HepG2 (cell line): ENCODE data around the gene AAR2. TPM values are rescaled to one million over a fixed set of nuclear protein-coding genes. Genes with fewer than 3 reads are reported as not detected.

Experiments
- ATAC-seq: fragments of 200-7000 bp; cut with Tn5 transposase; 3 replicates; pipeline ENCODE4 v1.9.1; 2020; ENCODE audit warnings: mild to moderate bottlenecking, moderate library complexity
- BruUV-seq: library from RNA; stranded (reverse); fragments of 400-500 nt; replicated peaks from 2 replicates; lab custom pipeline; 2021; lab: Mats Ljungman, UMichigan
- CTCF ChIA-PET: fragments of 300-600 bp; formaldehyde crosslinking; extraction: SDS; loops from one replicate; lab custom pipeline; 2021; ENCODE audit warnings: low total read pairs, inconsistent platforms, low intra/inter-chr PET ratio; lab: Yijun Ruan, JAX
- POLR2A ChIA-PET: fragments of 350-600 bp; sonication (Branson Sonifier 250); formaldehyde crosslinking; loops from one replicate; lab custom pipeline; 2020; ENCODE audit warnings: antibody characterized with exemption, inconsistent platforms; lab: Yijun Ruan, JAX
- DNase-seq: peaks from one replicate; pipeline ENCODE4 v3.0.0-alpha.2; 2015; ENCODE audit warnings: low spot score
- FAIRE-seq: peaks from 3 replicates; lab custom pipeline; 2011; peaks lifted over from hg19 to GRCh38; lab: Jason Lieb, UNC
- H2AFZ ChIP-seq: one replicate; pipeline ENCODE4 v1.6.1; 2011; ENCODE audit warnings: low read length, inconsistent platforms
- H3K27ac ChIP-seq: fragments of 300-600 bp; 3 replicates; pipeline ENCODE4 v1.8.0; 2011; ENCODE audit warnings: mixed run types, mild to moderate bottlenecking, mixed read lengths, low read length, inconsistent platforms; ENCODE audit not compliant: insufficient read depth; ENCODE audit errors: extremely low read length
- H3K27me3 ChIP-seq, 2 experiments: fragments of 200-600 bp in 1 of 2; 2 replicates in 1 of 2; 3 replicates in 1 of 2; pipeline versions ENCODE4 v1.6.0 to v1.8.0; 2011; ENCODE audit warnings: low read length in 2 of 2, mild to moderate bottlenecking in 2 of 2, moderate library complexity in 2 of 2, inconsistent platforms in 1 of 2; ENCODE audit not compliant: insufficient read depth in 2 of 2, control insufficient read depth in 1 of 2
- H3K36me3 ChIP-seq, 2 experiments: fragments of 200-600 bp in 1 of 2; replicated peaks in 1 of 2; 2 replicates in 1 of 2; 3 replicates in 1 of 2; pipeline versions ENCODE4 v1.5.1 to v1.8.0; 2011; ENCODE audit warnings: low read length in 2 of 2, inconsistent platforms in 1 of 2; ENCODE audit not compliant: insufficient read depth in 2 of 2, control insufficient read depth in 1 of 2
- H3K4me1 ChIP-seq: 2 replicates; pipeline ENCODE4 v1.5.1; 2012; ENCODE audit warnings: low read length, inconsistent platforms; ENCODE audit not compliant: insufficient read depth
- H3K4me2 ChIP-seq: 2 replicates; pipeline ENCODE4 v1.6.0; 2011; ENCODE audit warnings: low read depth, low read length, inconsistent platforms
- H3K4me3 ChIP-seq, 3 experiments: fragments of 200-600 bp in 1 of 3; sonication (generic), shearing (Covaris generic) in 1 of 3; replicated peaks in 1 of 3; 2 replicates each; pipeline ENCODE4 v1.5.1; 2011 to 2016; ENCODE audit warnings: low read length in 3 of 3, inconsistent platforms in 2 of 3, low read depth in 2 of 3, mild to moderate bottlenecking in 2 of 3, control low read depth in 1 of 3, mixed read lengths in 1 of 3; ENCODE audit not compliant: insufficient read depth in 1 of 3
- H3K79me2 ChIP-seq: one replicate; pipeline ENCODE4 v1.6.1; 2011; ENCODE audit warnings: low read length, inconsistent platforms; ENCODE audit not compliant: insufficient read depth
- H3K9ac ChIP-seq: 2 replicates; pipeline ENCODE4 v1.6.0; 2011; ENCODE audit warnings: mild to moderate bottlenecking, low read depth, low read length, inconsistent platforms; ENCODE audit not compliant: insufficient read depth
- H3K9me3 ChIP-seq: 2 replicates; pipeline ENCODE4 v1.5.1; 2012; ENCODE audit warnings: mild to moderate bottlenecking, low read length
- H4K20me1 ChIP-seq: 2 replicates; pipeline ENCODE4 v1.6.0; 2011; ENCODE audit warnings: inconsistent platforms, mild to moderate bottlenecking, low read length, moderate library complexity; ENCODE audit not compliant: insufficient read depth
- CBX1 ChIP-seq: IDR thresholded peaks from one replicate; pipeline ENCODE4 v1.6.1; 2016; ENCODE audit warnings: antibody characterized with exemption, low read depth
- ELF1 ChIP-seq: sonication (generic); formaldehyde crosslinking; IDR thresholded peaks from 2 replicates; pipeline ENCODE4 v1.4.0; 2020; ENCODE audit warnings: missing genetic modification reagents
- FOXC1 ChIP-seq: sonication (generic); formaldehyde crosslinking; IDR thresholded peaks from 2 replicates; pipeline ENCODE4 v1.8.0; 2022; ENCODE audit warnings: mild to moderate bottlenecking, missing genetic modification reagents, borderline replicate concordance
- HDAC1 ChIP-seq: sonication (generic); formaldehyde crosslinking; IDR thresholded peaks from 2 replicates; pipeline ENCODE4 v1.5.1; 2020; ENCODE audit warnings: mild to moderate bottlenecking, missing genetic modification reagents
- MAFK ChIP-seq, 2 experiments: IDR thresholded peaks in 1 of 2; conservative IDR thresholded peaks in 1 of 2; 2 replicates each; pipeline ENCODE4 v1.6.1; 2011; ENCODE audit warnings: improper control_type of control experiment in 2 of 2, low read length in 2 of 2
- MED13 ChIP-seq: sonication (generic); formaldehyde crosslinking; IDR thresholded peaks from 2 replicates; pipeline ENCODE4 v1.5.0; 2020; ENCODE audit warnings: missing genetic modification reagents
- MZF1 ChIP-seq: sonication (generic); formaldehyde crosslinking; IDR thresholded peaks from 2 replicates; pipeline ENCODE4 v1.8.1; 2023; ENCODE audit warnings: mild to moderate bottlenecking, missing genetic modification reagents, borderline replicate concordance
- NFATC3 ChIP-seq: sonication (generic); formaldehyde crosslinking; IDR thresholded peaks from 2 replicates; pipeline ENCODE4 v1.5.1; 2020; ENCODE audit warnings: mild to moderate bottlenecking, missing genetic modification reagents
- NFIC ChIP-seq: IDR thresholded peaks from 2 replicates; pipeline ENCODE4 v1.6.1; 2012; ENCODE audit warnings: mild to moderate bottlenecking, low read length, inconsistent platforms
- REL ChIP-seq: sonication (generic); formaldehyde crosslinking; conservative IDR thresholded peaks from 2 replicates; pipeline ENCODE4 v1.8.0; 2022; ENCODE audit warnings: mild to moderate bottlenecking, missing genetic modification reagents, moderate library complexity
- SATB2 ChIP-seq: sonication (generic); formaldehyde crosslinking; IDR thresholded peaks from 2 replicates; pipeline ENCODE4 v1.5.0; 2020; ENCODE audit warnings: missing genetic modification reagents
- TBX2 ChIP-seq: sonication (generic); formaldehyde crosslinking; IDR thresholded peaks from 2 replicates; pipeline ENCODE4 v1.5.0; 2020; ENCODE audit warnings: missing genetic modification reagents, mild to moderate bottlenecking, borderline replicate concordance
- WIZ ChIP-seq: sonication (generic); formaldehyde crosslinking; IDR thresholded peaks from 2 replicates; pipeline ENCODE4 v1.5.1; 2020; ENCODE audit warnings: mild to moderate bottlenecking, missing genetic modification reagents
- ZSCAN31 ChIP-seq: sonication (generic); formaldehyde crosslinking; IDR thresholded peaks from 2 replicates; pipeline ENCODE4 v1.5.0; 2020; ENCODE audit warnings: low read depth, mild to moderate bottlenecking, missing genetic modification reagents
- ZSCAN9 ChIP-seq: IDR thresholded peaks from 2 replicates; pipeline ENCODE4 v1.6.1; 2016; ENCODE audit warnings: borderline replicate concordance
- WGBS: methylation state at CpG from one replicate; pipeline ENCODE4 v1.1.6; 2017; ENCODE audit warnings: low lambda C conversion rate; 5-methylcytosine and 5-hydroxymethylcytosine counted together
- in situ Hi-C: cut with HindIII; loops from 2 replicates; pipeline ENCODE4 v1.10.0; 2017; ENCODE audit warnings: low pct_unique_long_range_greater_than_20kb; ENCODE audit not compliant: extremely low pct_ligation_motif_present
- intact Hi-C: fragments of 100-400 bp; cut with micrococcal nuclease; formaldehyde crosslinking; loops from one replicate; pipeline ENCODE4 v1.10.0; 2022; ENCODE audit not compliant: unreplicated experiment
- polyA plus RNA-seq, 8 experiments: library from polyadenylated mRNA; depleted of rRNA in 3 of 8; stranded (reverse) in 7 of 8; unstranded in 1 of 8; fragments of >200 nt; fragmentation: Illumina TruSeq in 4 of 8; extraction: Trizol in 4 of 8; gene quantifications; 2 replicates each; pipeline versions ENCODE4 v1.2.1 to v1.2.3, GENCODE V29; 2011 to 2016; ENCODE audit warnings: low read depth in 4 of 8, missing spikeins in 1 of 8, mixed read lengths in 1 of 8; ENCODE audit not compliant: insufficient read depth in 1 of 8
- total RNA-seq, 5 experiments: library from RNA; depleted of rRNA; stranded (reverse); fragments of >200 nt; fragmentation: Illumina TruSeq; extraction: Trizol; gene quantifications; 2 replicates each; pipeline ENCODE4 v1.2.3, GENCODE V29; 2016; ENCODE audit warnings: low read depth in 1 of 5
- TF ChIP-seq, protein P1 (sequence below): sonication (generic); formaldehyde crosslinking; IDR thresholded peaks from 2 replicates; pipeline ENCODE4 v1.4.0; 2020; ENCODE audit warnings: missing genetic modification reagents, mild to moderate bottlenecking, borderline replicate concordance
- TF ChIP-seq, protein P2 (sequence below): fragments of 450-650 bp; IDR thresholded peaks from 2 replicates; pipeline ENCODE4 v1.6.1; 2016

The AAR2 gene
- total and polyA plus RNA-seq, 2 of the 13 experiments (the other 11 are each of a cell fraction or from before 2014, with no cell fraction given), result 45.2 to 46.2 TPM

- POLR2A ChIA-PET, result no interaction called here
- Histone ChIP-seq H3K4me2 (no peak overlapping the region), H2AFZ (no peak overlapping the region), H3K36me3 (peaks cover 14 to 19% of the 10 kb centered on the region in 2 experiments), H3K9me3 (no peaks in the 10 kb centered on the region), H3K79me2 (no peaks in the 10 kb centered on the region), H3K4me3 (no peak overlapping the region), H3K9ac (no peak overlapping the region), H3K4me1 (peaks cover 9% of the 10 kb centered on the region), H3K27ac (no peak overlapping the region), H3K27me3 (no peaks in the 10 kb centered on the region), H4K20me1 (no peaks in the 10 kb centered on the region)
- TF ChIP-seq REL, result no peak
- TF ChIP-seq CBX1, result no peak
- TF ChIP-seq, protein P1, sequence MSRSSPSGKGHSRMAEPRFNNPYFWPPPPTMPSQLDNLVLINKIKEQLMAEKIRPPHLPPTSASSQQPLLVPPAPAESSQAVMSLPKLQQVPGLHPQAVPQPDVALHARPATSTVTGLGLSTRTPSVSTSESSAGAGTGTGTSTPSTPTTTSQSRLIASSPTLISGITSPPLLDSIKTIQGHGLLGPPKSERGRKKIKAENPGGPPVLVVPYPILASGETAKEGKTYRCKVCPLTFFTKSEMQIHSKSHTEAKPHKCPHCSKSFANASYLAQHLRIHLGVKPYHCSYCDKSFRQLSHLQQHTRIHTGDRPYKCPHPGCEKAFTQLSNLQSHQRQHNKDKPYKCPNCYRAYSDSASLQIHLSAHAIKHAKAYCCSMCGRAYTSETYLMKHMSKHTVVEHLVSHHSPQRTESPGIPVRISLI (CRISPR knock-in tag), result no peak
- no peak for TF ChIP-seq ZSCAN9
- no peak for TF ChIP-seq MAFK (conservative IDR thresholded peaks at IDR 0.05 in 1 of 2, IDR thresholded peaks at IDR 0.05 in 1 of 2; ENCODE audit: low read length in 2 of 2)
- no peak for TF ChIP-seq SATB2 (CRISPR knock-in tag)
- no peak for DNase-seq
- intact Hi-C loops, result no loop called here
- no TSS peak for BruUV-seq
- ATAC-seq, result no peak
- no peak for FAIRE-seq
- CTCF ChIA-PET, result no interaction called here
- in situ Hi-C loops, result no loop called here
- 93% methylated on average over 16 of the region's 16 CpGs for WGBS
Measured at GRCh38 chr20:36218380-36219064, 17.8 kb upstream of the AAR2 start.

DNA sequence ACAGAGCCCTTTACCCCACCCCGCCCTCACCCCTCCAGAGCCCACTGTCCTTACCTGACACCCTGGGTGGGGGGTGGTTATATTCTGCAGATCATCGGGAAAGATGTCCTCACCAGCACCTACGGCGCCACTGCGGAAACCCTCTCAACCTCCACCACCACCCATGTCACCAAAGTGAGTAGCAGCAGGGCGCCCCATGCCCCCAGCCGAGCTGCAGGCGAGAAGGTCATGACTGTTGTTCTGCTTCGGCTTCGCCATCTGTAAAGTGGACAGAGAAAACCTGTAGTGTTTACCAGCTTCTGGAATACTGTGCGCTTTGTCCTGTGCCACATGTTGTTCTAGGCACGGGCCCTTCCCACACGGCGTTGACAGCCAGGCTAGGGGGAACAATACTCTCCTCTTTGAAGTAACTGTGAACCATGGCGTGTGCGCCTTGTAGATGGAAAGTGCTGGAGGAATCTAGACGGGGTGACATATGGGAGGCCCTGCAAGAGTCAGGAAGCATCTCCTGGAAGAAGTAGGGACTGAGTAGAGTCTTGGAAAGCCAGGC, 16.5 kb upstream of the AAR2 start:
- ChIA-PET POLR2A (no interaction called here), CTCF (no interaction called here)
- H3K27ac ChIP-seq, result no peak overlapping the region
- no peak for ATAC-seq
- intact Hi-C loops, result no loop called here
- no peak overlapping the region for H3K9ac ChIP-seq
- DNase-seq, result no peak
- H3K36me3 ChIP-seq, result peaks cover 14 to 16% of the 10 kb centered on the region in 2 experiments
- 96% methylated on average over 17 of the region's 17 CpGs for WGBS
- H3K27me3 ChIP-seq, result no peaks in the 10 kb centered on the region
- in situ Hi-C loops, result no loop called here
- H3K4me1 ChIP-seq, result peaks cover 9% of the 10 kb centered on the region
- no peaks in the 10 kb centered on the region for H3K9me3 ChIP-seq
- FAIRE-seq, result no peak
- no peak overlapping the region for H3K4me2 ChIP-seq
- no TSS peak for BruUV-seq
- no peaks in the 10 kb centered on the region for H4K20me1 ChIP-seq
- H2AFZ ChIP-seq, result no peak overlapping the region
- no peaks in the 10 kb centered on the region for H3K79me2 ChIP-seq
- H3K4me3 ChIP-seq, result no peak overlapping the region
- TF ChIP-seq MZF1 (CRISPR knock-in tag) (no peak), WIZ (CRISPR knock-in tag) (no peak), NFIC (no peak), TBX2 (CRISPR knock-in tag) (no peak), ELF1 (no peak), MED13 (no peak), ZSCAN31 (CRISPR knock-in tag) (no peak), HDAC1 (CRISPR knock-in tag) (no peak), FOXC1 (CRISPR knock-in tag) (no peak), NFATC3 (CRISPR knock-in tag) (no peak)
- TF ChIP-seq, protein P2, sequence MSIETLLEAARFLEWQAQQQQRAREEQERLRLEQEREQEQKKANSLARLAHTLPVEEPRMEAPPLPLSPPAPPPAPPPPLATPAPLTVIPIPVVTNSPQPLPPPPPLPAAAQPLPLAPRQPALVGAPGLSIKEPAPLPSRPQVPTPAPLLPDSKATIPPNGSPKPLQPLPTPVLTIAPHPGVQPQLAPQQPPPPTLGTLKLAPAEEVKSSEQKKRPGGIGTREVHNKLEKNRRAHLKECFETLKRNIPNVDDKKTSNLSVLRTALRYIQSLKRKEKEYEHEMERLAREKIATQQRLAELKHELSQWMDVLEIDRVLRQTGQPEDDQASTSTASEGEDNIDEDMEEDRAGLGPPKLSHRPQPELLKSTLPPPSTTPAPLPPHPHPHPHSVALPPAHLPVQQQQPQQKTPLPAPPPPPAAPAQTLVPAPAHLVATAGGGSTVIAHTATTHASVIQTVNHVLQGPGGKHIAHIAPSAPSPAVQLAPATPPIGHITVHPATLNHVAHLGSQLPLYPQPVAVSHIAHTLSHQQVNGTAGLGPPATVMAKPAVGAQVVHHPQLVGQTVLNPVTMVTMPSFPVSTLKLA, result no peak
